ENCODE results near the gene CAMK2B. TPM values are rescaled to one million over a fixed set of nuclear protein-coding genes. Genes with fewer than 3 reads are reported as not detected.
A peak's percentile ranks its signal among the peaks of the same experiment; 100 is the strongest.

The CAMK2B gene
- total and polyA plus RNA-seq, 2 experiments from 2014 or later = not detected

DNA sequence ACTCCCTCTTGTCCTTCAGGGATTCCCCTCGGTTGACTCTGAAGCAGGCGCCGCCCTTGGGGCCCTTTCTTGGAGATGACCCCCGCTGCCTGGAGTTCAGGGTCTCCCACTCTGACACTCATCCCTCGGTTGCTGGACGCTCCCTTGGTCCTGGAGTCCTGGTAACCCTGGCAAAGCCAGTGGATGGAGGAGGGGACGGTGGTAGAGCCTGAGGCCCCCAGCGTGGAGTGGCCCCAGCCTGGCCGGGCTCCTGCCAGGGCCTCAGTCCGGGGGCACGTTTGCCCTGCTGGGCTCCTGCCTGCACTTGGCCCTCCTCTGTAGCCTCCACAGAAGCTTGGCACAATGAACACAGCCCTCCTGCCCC, 9.3 kb upstream of the CAMK2B start:
- Histone ChIP-seq H3K4me1 (ENCODE audit: insufficient read depth) (no peaks in the 10 kb centered on the region), H3K4me3 (no peak overlapping the region), H3F3A (replicated peaks; ENCODE audit: low read depth) (no peaks in the 10 kb centered on the region), H3K27me3 (ENCODE audit: insufficient read depth) (no peaks in the 10 kb centered on the region; the same call in 1 of the 2 replicates), H2AFZ (0 out of 2 replicates have a peak overlapping the region, but pooled peaks have one; percentile 10), H4K20me1 (replicated peaks; ENCODE audit: insufficient read depth) (no peaks in the 10 kb centered on the region), H3K36me3 (ENCODE audit: insufficient read depth) (no peaks in the 10 kb centered on the region), H3K79me2 (replicated peaks; ENCODE audit: insufficient read depth) (no peaks in the 10 kb centered on the region), H3K9me2 (ENCODE audit: insufficient read depth) (no peaks in the 10 kb centered on the region), H3K27ac (ENCODE audit: low read depth) (no peak overlapping the region), H3K4me2 (no peak overlapping the region)
- H3K27ac Mint-ChIP-seq = no peak overlapping the region
- H3K4me1 Mint-ChIP-seq = peaks cover 13% of the 10 kb centered on the region
- no peak for ATAC-seq
- TF ChIP-seq STAT1 (IDR thresholded peaks at IDR 0.05; ENCODE audit: unreplicated experiment) (no peak), NANOG (IDR thresholded peaks at IDR 0.05; ENCODE audit: borderline replicate concordance) (no peak), ZNF114 (CRISPR knock-in tag; IDR thresholded peaks at IDR 0.05) (no peak), REST (IDR thresholded peaks at IDR 0.05; ENCODE audit: unreplicated experiment) (no peak), JUNB (IDR thresholded peaks at IDR 0.05; ENCODE audit: unreplicated experiment) (no peak), POLR2AphosphoS5 (IDR thresholded peaks at IDR 0.05; ENCODE audit: low read depth) (no peak), CREB1 (CRISPR knock-in tag; IDR thresholded peaks at IDR 0.05; ENCODE audit: low read depth) (no peak), EZH2phosphoT487 (IDR thresholded peaks at IDR 0.05; ENCODE audit: unreplicated experiment) (no peak), ZNF331 (CRISPR knock-in tag; IDR thresholded peaks at IDR 0.05; ENCODE audit: low read depth) (no peak), EZH2 (IDR thresholded peaks at IDR 0.05; ENCODE audit: low read depth, unreplicated experiment) (no peak), ZNF462 (CRISPR knock-in tag; IDR thresholded peaks at IDR 0.05) (no peak)
- TF ChIP-seq, protein P1, sequence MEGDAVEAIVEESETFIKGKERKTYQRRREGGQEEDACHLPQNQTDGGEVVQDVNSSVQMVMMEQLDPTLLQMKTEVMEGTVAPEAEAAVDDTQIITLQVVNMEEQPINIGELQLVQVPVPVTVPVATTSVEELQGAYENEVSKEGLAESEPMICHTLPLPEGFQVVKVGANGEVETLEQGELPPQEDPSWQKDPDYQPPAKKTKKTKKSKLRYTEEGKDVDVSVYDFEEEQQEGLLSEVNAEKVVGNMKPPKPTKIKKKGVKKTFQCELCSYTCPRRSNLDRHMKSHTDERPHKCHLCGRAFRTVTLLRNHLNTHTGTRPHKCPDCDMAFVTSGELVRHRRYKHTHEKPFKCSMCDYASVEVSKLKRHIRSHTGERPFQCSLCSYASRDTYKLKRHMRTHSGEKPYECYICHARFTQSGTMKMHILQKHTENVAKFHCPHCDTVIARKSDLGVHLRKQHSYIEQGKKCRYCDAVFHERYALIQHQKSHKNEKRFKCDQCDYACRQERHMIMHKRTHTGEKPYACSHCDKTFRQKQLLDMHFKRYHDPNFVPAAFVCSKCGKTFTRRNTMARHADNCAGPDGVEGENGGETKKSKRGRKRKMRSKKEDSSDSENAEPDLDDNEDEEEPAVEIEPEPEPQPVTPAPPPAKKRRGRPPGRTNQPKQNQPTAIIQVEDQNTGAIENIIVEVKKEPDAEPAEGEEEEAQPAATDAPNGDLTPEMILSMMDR (conservative IDR thresholded peaks at IDR 0.05; ENCODE audit: low read depth in 2 of 2) = no peak
- TF ChIP-seq, protein P2, sequence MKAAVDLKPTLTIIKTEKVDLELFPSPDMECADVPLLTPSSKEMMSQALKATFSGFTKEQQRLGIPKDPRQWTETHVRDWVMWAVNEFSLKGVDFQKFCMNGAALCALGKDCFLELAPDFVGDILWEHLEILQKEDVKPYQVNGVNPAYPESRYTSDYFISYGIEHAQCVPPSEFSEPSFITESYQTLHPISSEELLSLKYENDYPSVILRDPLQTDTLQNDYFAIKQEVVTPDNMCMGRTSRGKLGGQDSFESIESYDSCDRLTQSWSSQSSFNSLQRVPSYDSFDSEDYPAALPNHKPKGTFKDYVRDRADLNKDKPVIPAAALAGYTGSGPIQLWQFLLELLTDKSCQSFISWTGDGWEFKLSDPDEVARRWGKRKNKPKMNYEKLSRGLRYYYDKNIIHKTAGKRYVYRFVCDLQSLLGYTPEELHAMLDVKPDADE (IDR thresholded peaks at IDR 0.05) = no peak
- H3K27me3 Mint-ChIP-seq (ENCODE audit: insufficient read depth, low read depth, poor library complexity) = peaks cover 4% of the 10 kb centered on the region
- no peaks in the 10 kb centered on the region for H3K36me3 Mint-ChIP-seq (ENCODE audit: low read depth)
- H3K9me3 Mint-ChIP-seq = no peaks in the 10 kb centered on the region; the same call in 2 of the 3 replicates
- no peak overlapping the region for H3K4me3 Mint-ChIP-seq
- DNase-seq (ENCODE audit: low spot score) = no peak

Measured in GM23338 (cell line).